Bronchial epithelial cell (primary cell): Measurements from ENCODE around the gene CRABP2. TPM values are rescaled to one million over a fixed set of nuclear protein-coding genes. Genes with fewer than 3 reads are reported as not detected.

ENCODE experiments used
- DNase-seq: peaks from one replicate; pipeline ENCODE4 v3.0.0-alpha.2; 2010; ENCODE audit warnings: low read depth
- FAIRE-seq: peaks from 2 replicates; lab custom pipeline; 2011; peaks lifted over from hg19 to GRCh38; lab: Jason Lieb, UNC
- H3K27me3 ChIP-seq: 2 replicates; pipeline ENCODE4 v1.5.1; 2011; ENCODE audit warnings: low read length; ENCODE audit not compliant: control insufficient read depth, insufficient read depth
- H3K36me3 ChIP-seq: 2 replicates; pipeline ENCODE4 v1.5.1; 2011; ENCODE audit warnings: low read length; ENCODE audit not compliant: control insufficient read depth, insufficient read depth
- H3K4me3 ChIP-seq: 2 replicates; pipeline ENCODE4 v1.5.1; 2011; ENCODE audit warnings: mild to moderate bottlenecking, low read depth, low read length, control low read depth
- CTCF ChIP-seq: IDR thresholded peaks from 2 replicates; pipeline ENCODE4 v1.5.1; 2011; ENCODE audit warnings: mild to moderate bottlenecking, moderate library complexity, low read length, control low read depth, inconsistent platforms; ENCODE audit not compliant: insufficient read depth, severe bottlenecking
- total RNA-seq: library from RNA; depleted of rRNA; stranded (reverse); fragments of >200 nt; gene quantifications from 2 replicates; pipeline ENCODE4 v1.2.1, GENCODE V29; 2014

CRABP2 gene
- total RNA-seq, 1 donor from 2014 or later = 5.3 TPM

GRCh38 chr1:156709757-156710489 lies 4.5 kb upstream of the CRABP2 start:
- Histone ChIP-seq H3K36me3 (no peaks in the 10 kb centered on the region), H3K27me3 (no peaks in the 10 kb centered on the region), H3K4me3 (no peak overlapping the region)
- DNase-seq = peak; percentile 84
- peak; percentile 95 for FAIRE-seq
- TF ChIP-seq CTCF = no peak

GRCh38 chr1:156709031-156709430 lies 3.6 kb upstream of the CRABP2 start:
- TF ChIP-seq CTCF = no peak
- H3K4me3 ChIP-seq = no peak overlapping the region
- no peaks in the 10 kb centered on the region for H3K27me3 ChIP-seq
- FAIRE-seq (no peak), DNase-seq (no peak)
- no peaks in the 10 kb centered on the region for H3K36me3 ChIP-seq

- no peak for FAIRE-seq
- H3K27me3 ChIP-seq = no peaks in the 10 kb centered on the region
Measured at GRCh38 chr1:156708218-156708661, 2.9 kb upstream of the CRABP2 start.

GRCh38 chr1:156707417-156708217 lies 2.2 kb upstream of the CRABP2 start:
- DNase-seq = no peak
- Histone ChIP-seq H3K27me3 (no peaks in the 10 kb centered on the region), H3K36me3 (peaks cover 2% of the 10 kb centered on the region), H3K4me3 (no peak overlapping the region)
- no peak for FAIRE-seq
- no peak for TF ChIP-seq CTCF

More at GRCh38 chr1:156708218-156708661, 2.9 kb upstream of the CRABP2 start:
- no peak for TF ChIP-seq CTCF
- no peak overlapping the region for H3K4me3 ChIP-seq
- DNase-seq = no peak
- peaks cover 2% of the 10 kb centered on the region for H3K36me3 ChIP-seq

GRCh38 chr1:156706657-156707416 lies 1.5 kb upstream of the CRABP2 start:
- FAIRE-seq (no peak), DNase-seq (no peak)
- no peaks in the 10 kb centered on the region for H3K27me3 ChIP-seq
- peaks cover 2% of the 10 kb centered on the region for H3K36me3 ChIP-seq
- peak overlapping the region; percentile 60 for H3K4me3 ChIP-seq
- no peak for TF ChIP-seq CTCF
